SK-N-SH (cell line): ENCODE results near the gene RBM42. TPM values are rescaled to one million over a fixed set of nuclear protein-coding genes. Genes with fewer than 3 reads are reported as not detected.

Source experiments
- CTCF ChIA-PET: fragments of 300-600, 350-600 bp; formaldehyde crosslinking; extraction: SDS; loops from one replicate; lab custom pipeline; 2021; lab: Yijun Ruan, JAX
- POLR2A ChIA-PET: fragments of 350-600 bp; sonication (Branson Sonifier 250); formaldehyde crosslinking; extraction: SDS; loops from one replicate; lab custom pipeline; 2020; ENCODE audit warnings: antibody characterized with exemption, inconsistent platforms; lab: Yijun Ruan, JAX
- DNase-seq: peaks from one replicate; pipeline ENCODE4 v3.0.0; 2012
- H2AFZ ChIP-seq: fragments of 200-600 bp; sonication (generic); 2 replicates; pipeline ENCODE4 v1.8.1; 2016; ENCODE audit warnings: antibody characterized with exemption, mild to moderate bottlenecking, low read depth
- H3F3A ChIP-seq: fragments of 200-600 bp; sonication (generic); replicated peaks from 2 replicates; pipeline ENCODE3; 2016; ENCODE audit warnings: antibody characterized with exemption, mild to moderate bottlenecking; ENCODE audit not compliant: insufficient read depth
- H3K27ac ChIP-seq, 2 experiments: fragments of 200-500 bp in 1 of 2; fragments of 200-600 bp in 1 of 2; sonication (Bioruptor generic) in 1 of 2; sonication (generic), shearing (Covaris generic) in 1 of 2; 2 replicates each; pipeline versions ENCODE4 v1.5.1 to v1.6.1; 2014 to 2016; ENCODE audit warnings: low read depth in 2 of 2, inconsistent platforms in 1 of 2, low read length in 1 of 2, mild to moderate bottlenecking in 1 of 2, mixed read lengths in 1 of 2
- H3K27me3 ChIP-seq: fragments of 200-600 bp; sonication (generic), shearing (Covaris generic); 2 replicates; pipeline ENCODE4 v1.6.1; 2016; ENCODE audit warnings: mixed run types; ENCODE audit not compliant: insufficient read depth
- H3K36me3 ChIP-seq, 2 experiments: fragments of 200-500 bp in 1 of 2; fragments of 200-600 bp in 1 of 2; sonication (Bioruptor generic) in 1 of 2; sonication (generic) in 1 of 2; replicated peaks in 1 of 2; 2 replicates each; pipeline versions ENCODE3 to v1.5.1; 2014 to 2016; ENCODE audit warnings: low read length in 1 of 2, mild to moderate bottlenecking in 1 of 2; ENCODE audit not compliant: insufficient read depth in 2 of 2, control insufficient read depth in 1 of 2
- H3K4me1 ChIP-seq, 2 experiments: fragments of 200-500 bp in 1 of 2; fragments of 200-600 bp in 1 of 2; sonication (Bioruptor generic) in 1 of 2; sonication (generic), shearing (Covaris generic) in 1 of 2; 2 replicates each; pipeline versions ENCODE4 v1.5.1 to v1.6.1; 2014 to 2016; ENCODE audit warnings: low read depth in 1 of 2, low read length in 1 of 2, mixed run types in 1 of 2; ENCODE audit not compliant: insufficient read depth in 2 of 2, control insufficient read depth in 1 of 2
- H3K4me2 ChIP-seq: fragments of 200-600 bp; sonication (generic), shearing (Covaris generic); 2 replicates; pipeline ENCODE4 v1.6.1; 2017; ENCODE audit warnings: mixed run types
- H3K4me3 ChIP-seq, 2 experiments: fragments of 200-500 bp in 1 of 2; fragments of 200-600 bp in 1 of 2; sonication (Bioruptor generic) in 1 of 2; sonication (generic), shearing (Covaris generic) in 1 of 2; 2 replicates each; pipeline versions ENCODE4 v1.5.1 to v1.8.1; 2014 to 2016; ENCODE audit warnings: low read depth in 2 of 2, inconsistent platforms in 1 of 2, low read length in 1 of 2, mild to moderate bottlenecking in 1 of 2, mixed read lengths in 1 of 2, moderate library complexity in 1 of 2
- H3K79me2 ChIP-seq: fragments of 200-600 bp; sonication (generic); 2 replicates; pipeline ENCODE4 v1.8.1; 2017; ENCODE audit warnings: mild to moderate bottlenecking; ENCODE audit not compliant: insufficient read depth
- H3K9ac ChIP-seq: fragments of 200-600 bp; sonication (generic); 2 replicates; pipeline ENCODE4 v1.6.1; 2017; ENCODE audit warnings: mixed run types
- H3K9me2 ChIP-seq: fragments of 200-600 bp; sonication (generic); 2 replicates; pipeline ENCODE4 v1.6.1; 2017; ENCODE audit warnings: mixed run types
- H3K9me3 ChIP-seq: fragments of 200-600 bp; sonication (generic); 2 replicates; pipeline ENCODE4 v1.6.1; 2017; ENCODE audit warnings: mixed run types, mild to moderate bottlenecking, moderate library complexity
- H4K20me1 ChIP-seq: fragments of 200-600 bp; sonication (generic); 2 replicates; pipeline ENCODE4 v1.6.1; 2017; ENCODE audit warnings: mild to moderate bottlenecking, mixed run types; ENCODE audit not compliant: insufficient read depth
- ELF1 ChIP-seq: IDR thresholded peaks from 2 replicates; pipeline ENCODE4 v1.4.0; 2012
- EP300 ChIP-seq, 2 experiments: IDR thresholded peaks; 2 replicates each; pipeline versions ENCODE4 v1.4.0 to v1.6.1; 2012; ENCODE audit warnings: borderline replicate concordance in 1 of 2, low read depth in 1 of 2, low read length in 1 of 2
- EZH2phosphoT487 ChIP-seq: fragments of 200-600 bp; sonication (generic); IDR thresholded peaks from 2 replicates; pipeline ENCODE4 v1.6.1; 2017; ENCODE audit warnings: low read depth, mixed run types, mild to moderate bottlenecking, antibody characterized with exemption, moderate library complexity, borderline replicate concordance
- FOSL2 ChIP-seq: IDR thresholded peaks from 2 replicates; pipeline ENCODE4 v1.4.0; 2012; ENCODE audit warnings: low read depth, mild to moderate bottlenecking, moderate library complexity, borderline replicate concordance
- FOXJ3 ChIP-seq: sonication (generic); formaldehyde crosslinking; IDR thresholded peaks from 2 replicates; pipeline ENCODE4 v1.5.1; 2020; ENCODE audit warnings: mild to moderate bottlenecking, missing genetic modification reagents
- FOXM1 ChIP-seq: IDR thresholded peaks from 2 replicates; pipeline ENCODE4 v1.4.0; 2012; ENCODE audit warnings: low read depth, mild to moderate bottlenecking
- GATA2 ChIP-seq: sonication (generic); formaldehyde crosslinking; IDR thresholded peaks from 2 replicates; pipeline ENCODE4 v1.5.0; 2020; ENCODE audit warnings: mild to moderate bottlenecking, missing genetic modification reagents
- MXI1 ChIP-seq: IDR thresholded peaks from 2 replicates; pipeline ENCODE4 v1.6.1; 2012; ENCODE audit warnings: mild to moderate bottlenecking, low read depth, low read length, improper control_type of control experiment
- NRF1 ChIP-seq: IDR thresholded peaks from 2 replicates; pipeline ENCODE4 v1.6.1; 2012; ENCODE audit warnings: low read depth, mild to moderate bottlenecking, low read length
- POLR2AphosphoS5 ChIP-seq: IDR thresholded peaks from 2 replicates; pipeline ENCODE4 v1.6.1; 2012; ENCODE audit warnings: low read depth, low read length
- RCOR1 ChIP-seq: fragments of 150-350 bp; IDR thresholded peaks from 2 replicates; pipeline ENCODE4 v1.6.1; 2017; ENCODE audit warnings: antibody characterized with exemption, low read length
- RFX5 ChIP-seq: IDR thresholded peaks from 2 replicates; pipeline ENCODE4 v1.6.1; 2012; ENCODE audit warnings: mild to moderate bottlenecking, improper control_type of control experiment, low read length
- SIN3A ChIP-seq: IDR thresholded peaks from 2 replicates; pipeline ENCODE4 v1.6.1; 2012; ENCODE audit warnings: low read depth, mild to moderate bottlenecking, low read length, moderate library complexity, borderline replicate concordance
- WGBS: methylation state at CpG from one replicate; pipeline ENCODE4 v1.1.6; 2017; ENCODE audit warnings: low lambda C conversion rate; 5-methylcytosine and 5-hydroxymethylcytosine counted together
- polyA plus RNA-seq, 3 experiments: library from polyadenylated mRNA; depleted of rRNA; stranded (reverse); fragments of >200 nt; gene quantifications; 2 replicates each; pipeline ENCODE4 v1.2.3, GENCODE V29; 2012
- TF ChIP-seq, protein P1 (sequence below): IDR thresholded peaks from 2 replicates; pipeline ENCODE4 v1.4.0; 2012; ENCODE audit warnings: low read depth
- TF ChIP-seq, protein P2 (sequence below): IDR thresholded peaks from 2 replicates; pipeline ENCODE4; 2012
- TF ChIP-seq, protein P3 (sequence below): fragments of 200-600 bp; sonication (generic); IDR thresholded peaks from 2 replicates; pipeline ENCODE4 v1.6.1; 2017; ENCODE audit warnings: antibody characterized with exemption, mild to moderate bottlenecking, moderate library complexity
- TF ChIP-seq, protein P4 (sequence below): fragments of 150-350 bp; IDR thresholded peaks from 2 replicates; pipeline ENCODE4 v1.6.1; 2016; ENCODE audit warnings: mild to moderate bottlenecking, low read depth, low read length
- TF ChIP-seq, protein P5 (sequence below): IDR thresholded peaks from 2 replicates; pipeline ENCODE4 v1.6.1; 2012; ENCODE audit warnings: mild to moderate bottlenecking, low read depth, low read length, moderate library complexity
- TF ChIP-seq, protein P6 (sequence below): IDR thresholded peaks from 2 replicates; pipeline ENCODE4 v1.4.0; 2012; ENCODE audit warnings: low read depth, borderline replicate concordance
- TF ChIP-seq, protein P7 (sequence below): IDR thresholded peaks from 2 replicates; pipeline ENCODE4 v1.4.0; 2012; ENCODE audit warnings: low read depth, borderline replicate concordance

RBM42 gene
- polyA plus RNA-seq, 1 of the 3 experiments (the other 2 are of a cell fraction) = 69.9 TPM

DNA sequence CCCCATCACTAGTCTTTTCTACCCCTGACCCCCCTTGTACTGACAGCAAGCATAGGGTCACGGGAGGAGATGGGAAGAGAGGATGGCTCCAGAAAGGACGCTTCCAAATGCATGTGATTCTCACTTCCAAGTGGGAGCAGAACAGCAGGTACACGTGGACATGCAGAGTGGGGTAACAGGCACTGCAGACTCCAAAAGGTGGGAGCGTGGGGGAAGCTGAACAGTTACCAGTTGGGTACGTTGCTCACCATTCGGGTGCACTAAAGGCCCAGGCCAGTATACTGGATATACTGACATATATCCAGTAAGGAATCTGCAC lies 10.4 kb downstream of the RBM42 start (continued):
- TF ChIP-seq, protein P1, sequence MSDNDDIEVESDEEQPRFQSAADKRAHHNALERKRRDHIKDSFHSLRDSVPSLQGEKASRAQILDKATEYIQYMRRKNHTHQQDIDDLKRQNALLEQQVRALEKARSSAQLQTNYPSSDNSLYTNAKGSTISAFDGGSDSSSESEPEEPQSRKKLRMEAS = no peak
- TF ChIP-seq SIN3A = no peak
- no peak for TF ChIP-seq MXI1
- no peak for TF ChIP-seq NRF1

DNA sequence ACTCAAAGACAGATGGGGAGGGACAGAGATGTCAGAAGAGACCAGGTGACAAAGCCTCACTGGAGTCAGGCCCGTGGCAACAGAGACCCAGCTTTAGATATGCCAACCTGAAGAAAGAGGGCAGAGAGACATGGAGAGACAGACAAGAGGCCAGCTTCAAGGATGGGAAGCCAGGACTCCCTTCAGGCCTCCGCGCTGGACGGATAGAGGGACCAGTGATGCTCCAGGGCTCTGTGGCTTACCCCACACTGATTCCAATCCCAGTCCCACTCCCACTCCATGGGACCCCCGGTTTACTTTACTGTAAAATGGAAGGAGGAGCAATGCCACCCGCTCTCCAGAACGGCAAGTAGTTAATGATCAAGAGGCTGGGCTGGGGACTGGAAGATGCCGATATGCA lies 11.0 kb downstream of the RBM42 start:
- Histone ChIP-seq H4K20me1 (no peaks in the 10 kb centered on the region), H3K27ac (no peak overlapping the region), H3K4me2 (no peak overlapping the region), H3K4me1 (peaks cover 0 to 15% of the 10 kb centered on the region in 2 experiments; a peak in 1 of 4 replicates), H3K9ac (no peak overlapping the region), H2AFZ (no peak overlapping the region), H3K9me2 (no peaks in the 10 kb centered on the region), H3K27me3 (no peaks in the 10 kb centered on the region), H3F3A (peaks cover 17% of the 10 kb centered on the region), H3K4me3 (no peak overlapping the region), H3K79me2 (no peaks in the 10 kb centered on the region), H3K36me3 (peaks cover 6 to 18% of the 10 kb centered on the region in 2 experiments), H3K9me3 (no peaks in the 10 kb centered on the region)
- POLR2A ChIA-PET = no interaction called here
- no peak for DNase-seq
- CTCF ChIA-PET = no interaction called here
- WGBS = 78% methylated on average over 8 of the region's 8 CpGs
- TF ChIP-seq, protein P2, sequence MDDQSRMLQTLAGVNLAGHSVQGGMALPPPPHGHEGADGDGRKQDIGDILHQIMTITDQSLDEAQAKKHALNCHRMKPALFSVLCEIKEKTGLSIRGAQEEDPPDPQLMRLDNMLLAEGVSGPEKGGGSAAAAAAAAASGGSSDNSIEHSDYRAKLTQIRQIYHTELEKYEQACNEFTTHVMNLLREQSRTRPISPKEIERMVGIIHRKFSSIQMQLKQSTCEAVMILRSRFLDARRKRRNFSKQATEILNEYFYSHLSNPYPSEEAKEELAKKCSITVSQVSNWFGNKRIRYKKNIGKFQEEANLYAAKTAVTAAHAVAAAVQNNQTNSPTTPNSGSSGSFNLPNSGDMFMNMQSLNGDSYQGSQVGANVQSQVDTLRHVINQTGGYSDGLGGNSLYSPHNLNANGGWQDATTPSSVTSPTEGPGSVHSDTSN = no peak
- TF ChIP-seq POLR2AphosphoS5 (no peak), ELF1 (no peak), FOXM1 (no peak), EZH2phosphoT487 (no peak), FOSL2 (no peak), FOXJ3 (CRISPR knock-in tag) (no peak), GATA2 (CRISPR knock-in tag) (no peak), RCOR1 (no peak), EP300 (IDR thresholded peaks at IDR 0.05; ENCODE audit: borderline replicate concordance in 1 of 2, low read depth in 1 of 2, low read length in 1 of 2) (no peak), RFX5 (no peak)
- TF ChIP-seq, protein P1 = no peak
- TF ChIP-seq, protein P3, sequence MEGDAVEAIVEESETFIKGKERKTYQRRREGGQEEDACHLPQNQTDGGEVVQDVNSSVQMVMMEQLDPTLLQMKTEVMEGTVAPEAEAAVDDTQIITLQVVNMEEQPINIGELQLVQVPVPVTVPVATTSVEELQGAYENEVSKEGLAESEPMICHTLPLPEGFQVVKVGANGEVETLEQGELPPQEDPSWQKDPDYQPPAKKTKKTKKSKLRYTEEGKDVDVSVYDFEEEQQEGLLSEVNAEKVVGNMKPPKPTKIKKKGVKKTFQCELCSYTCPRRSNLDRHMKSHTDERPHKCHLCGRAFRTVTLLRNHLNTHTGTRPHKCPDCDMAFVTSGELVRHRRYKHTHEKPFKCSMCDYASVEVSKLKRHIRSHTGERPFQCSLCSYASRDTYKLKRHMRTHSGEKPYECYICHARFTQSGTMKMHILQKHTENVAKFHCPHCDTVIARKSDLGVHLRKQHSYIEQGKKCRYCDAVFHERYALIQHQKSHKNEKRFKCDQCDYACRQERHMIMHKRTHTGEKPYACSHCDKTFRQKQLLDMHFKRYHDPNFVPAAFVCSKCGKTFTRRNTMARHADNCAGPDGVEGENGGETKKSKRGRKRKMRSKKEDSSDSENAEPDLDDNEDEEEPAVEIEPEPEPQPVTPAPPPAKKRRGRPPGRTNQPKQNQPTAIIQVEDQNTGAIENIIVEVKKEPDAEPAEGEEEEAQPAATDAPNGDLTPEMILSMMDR = no peak
- TF ChIP-seq, protein P4, sequence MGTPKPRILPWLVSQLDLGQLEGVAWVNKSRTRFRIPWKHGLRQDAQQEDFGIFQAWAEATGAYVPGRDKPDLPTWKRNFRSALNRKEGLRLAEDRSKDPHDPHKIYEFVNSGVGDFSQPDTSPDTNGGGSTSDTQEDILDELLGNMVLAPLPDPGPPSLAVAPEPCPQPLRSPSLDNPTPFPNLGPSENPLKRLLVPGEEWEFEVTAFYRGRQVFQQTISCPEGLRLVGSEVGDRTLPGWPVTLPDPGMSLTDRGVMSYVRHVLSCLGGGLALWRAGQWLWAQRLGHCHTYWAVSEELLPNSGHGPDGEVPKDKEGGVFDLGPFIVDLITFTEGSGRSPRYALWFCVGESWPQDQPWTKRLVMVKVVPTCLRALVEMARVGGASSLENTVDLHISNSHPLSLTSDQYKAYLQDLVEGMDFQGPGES = no peak
- TF ChIP-seq, protein P5, sequence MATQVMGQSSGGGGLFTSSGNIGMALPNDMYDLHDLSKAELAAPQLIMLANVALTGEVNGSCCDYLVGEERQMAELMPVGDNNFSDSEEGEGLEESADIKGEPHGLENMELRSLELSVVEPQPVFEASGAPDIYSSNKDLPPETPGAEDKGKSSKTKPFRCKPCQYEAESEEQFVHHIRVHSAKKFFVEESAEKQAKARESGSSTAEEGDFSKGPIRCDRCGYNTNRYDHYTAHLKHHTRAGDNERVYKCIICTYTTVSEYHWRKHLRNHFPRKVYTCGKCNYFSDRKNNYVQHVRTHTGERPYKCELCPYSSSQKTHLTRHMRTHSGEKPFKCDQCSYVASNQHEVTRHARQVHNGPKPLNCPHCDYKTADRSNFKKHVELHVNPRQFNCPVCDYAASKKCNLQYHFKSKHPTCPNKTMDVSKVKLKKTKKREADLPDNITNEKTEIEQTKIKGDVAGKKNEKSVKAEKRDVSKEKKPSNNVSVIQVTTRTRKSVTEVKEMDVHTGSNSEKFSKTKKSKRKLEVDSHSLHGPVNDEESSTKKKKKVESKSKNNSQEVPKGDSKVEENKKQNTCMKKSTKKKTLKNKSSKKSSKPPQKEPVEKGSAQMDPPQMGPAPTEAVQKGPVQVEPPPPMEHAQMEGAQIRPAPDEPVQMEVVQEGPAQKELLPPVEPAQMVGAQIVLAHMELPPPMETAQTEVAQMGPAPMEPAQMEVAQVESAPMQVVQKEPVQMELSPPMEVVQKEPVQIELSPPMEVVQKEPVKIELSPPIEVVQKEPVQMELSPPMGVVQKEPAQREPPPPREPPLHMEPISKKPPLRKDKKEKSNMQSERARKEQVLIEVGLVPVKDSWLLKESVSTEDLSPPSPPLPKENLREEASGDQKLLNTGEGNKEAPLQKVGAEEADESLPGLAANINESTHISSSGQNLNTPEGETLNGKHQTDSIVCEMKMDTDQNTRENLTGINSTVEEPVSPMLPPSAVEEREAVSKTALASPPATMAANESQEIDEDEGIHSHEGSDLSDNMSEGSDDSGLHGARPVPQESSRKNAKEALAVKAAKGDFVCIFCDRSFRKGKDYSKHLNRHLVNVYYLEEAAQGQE = no peak
- TF ChIP-seq, protein P6, sequence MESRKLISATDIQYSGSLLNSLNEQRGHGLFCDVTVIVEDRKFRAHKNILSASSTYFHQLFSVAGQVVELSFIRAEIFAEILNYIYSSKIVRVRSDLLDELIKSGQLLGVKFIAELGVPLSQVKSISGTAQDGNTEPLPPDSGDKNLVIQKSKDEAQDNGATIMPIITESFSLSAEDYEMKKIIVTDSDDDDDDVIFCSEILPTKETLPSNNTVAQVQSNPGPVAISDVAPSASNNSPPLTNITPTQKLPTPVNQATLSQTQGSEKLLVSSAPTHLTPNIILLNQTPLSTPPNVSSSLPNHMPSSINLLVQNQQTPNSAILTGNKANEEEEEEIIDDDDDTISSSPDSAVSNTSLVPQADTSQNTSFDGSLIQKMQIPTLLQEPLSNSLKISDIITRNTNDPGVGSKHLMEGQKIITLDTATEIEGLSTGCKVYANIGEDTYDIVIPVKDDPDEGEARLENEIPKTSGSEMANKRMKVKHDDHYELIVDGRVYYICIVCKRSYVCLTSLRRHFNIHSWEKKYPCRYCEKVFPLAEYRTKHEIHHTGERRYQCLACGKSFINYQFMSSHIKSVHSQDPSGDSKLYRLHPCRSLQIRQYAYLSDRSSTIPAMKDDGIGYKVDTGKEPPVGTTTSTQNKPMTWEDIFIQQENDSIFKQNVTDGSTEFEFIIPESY = no peak
- TF ChIP-seq, protein P7, sequence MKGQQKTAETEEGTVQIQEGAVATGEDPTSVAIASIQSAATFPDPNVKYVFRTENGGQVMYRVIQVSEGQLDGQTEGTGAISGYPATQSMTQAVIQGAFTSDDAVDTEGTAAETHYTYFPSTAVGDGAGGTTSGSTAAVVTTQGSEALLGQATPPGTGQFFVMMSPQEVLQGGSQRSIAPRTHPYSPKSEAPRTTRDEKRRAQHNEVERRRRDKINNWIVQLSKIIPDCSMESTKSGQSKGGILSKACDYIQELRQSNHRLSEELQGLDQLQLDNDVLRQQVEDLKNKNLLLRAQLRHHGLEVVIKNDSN = no peak
